T-helper 1 cell treated with Interleukin-12 subunit alpha and Interleukin-12 subunit beta and Interleukin-4 antibody, amounts not matched to agents 30 μg/mL and 1 μg/mL, for 36 hours (primary cell): Measurements from ENCODE around the gene SCOC.
A peak's percentile ranks its signal among the peaks of the same experiment; 100 is the strongest.
"Not testable (repeated sequence)": the region's sequence is repeated elsewhere in the genome, so short reads cannot be mapped to it uniquely, and the experiment has no call there.

Experiments used
- H3K27ac Mint-ChIP-seq: one replicate; pipeline ENCODE4 v1.8.0; 2021; ENCODE audit warnings: mild to moderate bottlenecking, mixed read lengths
- H3K27me3 Mint-ChIP-seq: one replicate; pipeline ENCODE4 v1.8.0; 2021; ENCODE audit warnings: low read depth, mixed read lengths
- H3K36me3 Mint-ChIP-seq: one replicate; pipeline ENCODE4 v1.8.0; 2021; ENCODE audit warnings: low read depth, mixed read lengths
- H3K4me1 Mint-ChIP-seq: one replicate; pipeline ENCODE4 v1.8.0; 2021; ENCODE audit warnings: low read depth, mixed read lengths
- H3K4me3 Mint-ChIP-seq: one replicate; pipeline ENCODE4 v1.8.0; 2021; ENCODE audit warnings: mild to moderate bottlenecking, moderate library complexity, mixed read lengths
- H3K9me3 Mint-ChIP-seq: one replicate; pipeline ENCODE4 v1.8.0; 2021; ENCODE audit warnings: mixed read lengths

Gene SCOC

DNA sequence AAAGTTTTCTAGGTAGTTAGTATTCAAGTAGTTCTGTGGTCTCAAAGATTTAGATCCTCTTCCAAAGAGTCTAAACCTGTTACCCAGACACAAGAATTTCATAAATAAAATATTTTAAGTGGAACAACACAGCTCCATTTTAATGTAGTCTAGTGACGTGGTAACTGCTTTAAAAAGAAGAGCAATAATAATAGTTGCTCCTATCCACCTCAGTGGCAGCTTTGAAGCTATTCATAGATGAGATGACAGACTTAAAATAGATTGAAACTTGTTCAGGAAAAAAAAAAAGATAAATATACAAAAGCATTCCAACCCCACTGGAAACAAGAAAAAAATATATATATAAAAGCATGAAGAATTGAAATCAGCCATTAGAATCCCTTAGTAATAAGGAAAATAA is 14.6 kb downstream of the SCOC start:
- Mint-ChIP-seq H3K9me3 (no peaks in the 10 kb centered on the region), H3K4me3 (no peak overlapping the region), H3K4me1 (no peaks in the 10 kb centered on the region), H3K27ac (no peak overlapping the region), H3K36me3 (no peaks in the 10 kb centered on the region), H3K27me3 (peaks cover 21% of the 10 kb centered on the region)

DNA sequence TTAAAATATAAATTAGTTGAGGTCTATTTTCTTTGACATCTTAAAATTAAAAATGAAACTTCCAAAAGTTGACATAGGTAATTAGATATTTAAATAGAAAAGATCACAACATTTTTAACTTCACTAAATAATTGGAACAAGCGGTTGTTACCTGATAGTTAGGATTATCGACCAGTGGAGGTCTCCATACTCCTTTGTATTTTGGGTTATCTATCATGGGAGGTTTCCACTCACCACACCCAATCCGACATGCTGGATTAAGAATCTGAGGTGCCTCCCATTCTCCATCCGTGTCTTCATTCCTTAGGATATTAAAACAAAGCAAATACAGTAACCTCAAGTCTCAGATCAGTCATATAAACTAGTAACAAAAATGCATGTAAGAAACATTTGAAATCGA is 22.2 kb downstream of the SCOC start:
- Mint-ChIP-seq H3K27ac (no peak overlapping the region), H3K27me3 (peaks cover 18% of the 10 kb centered on the region), H3K4me3 (no peak overlapping the region), H3K4me1 (no peaks in the 10 kb centered on the region), H3K9me3 (no peaks in the 10 kb centered on the region), H3K36me3 (no peaks in the 10 kb centered on the region)

DNA sequence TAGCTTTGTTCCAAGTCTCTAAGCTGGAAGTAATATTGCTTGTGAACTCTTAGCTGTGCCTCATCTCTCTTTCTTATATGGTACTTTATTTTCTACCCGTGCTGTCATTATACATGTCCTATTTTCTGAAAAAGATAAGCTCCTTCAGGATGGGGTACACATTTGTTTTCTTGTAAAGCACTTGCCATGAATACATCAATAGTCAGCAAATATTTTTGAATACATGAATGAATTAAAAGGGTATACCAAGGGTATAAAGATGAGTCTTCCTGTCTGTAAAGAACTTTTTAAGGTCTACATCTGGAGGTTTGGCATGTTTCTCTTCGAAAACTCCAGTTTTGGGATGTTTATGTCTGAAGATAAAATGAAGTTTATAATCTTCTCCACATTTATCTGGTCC is 26.7 kb downstream of the SCOC start:
- Mint-ChIP-seq H3K27me3 (peaks cover 11% of the 10 kb centered on the region), H3K36me3 (no peaks in the 10 kb centered on the region), H3K27ac (no peak overlapping the region), H3K4me3 (no peak overlapping the region), H3K4me1 (no peaks in the 10 kb centered on the region), H3K9me3 (no peaks in the 10 kb centered on the region)

DNA sequence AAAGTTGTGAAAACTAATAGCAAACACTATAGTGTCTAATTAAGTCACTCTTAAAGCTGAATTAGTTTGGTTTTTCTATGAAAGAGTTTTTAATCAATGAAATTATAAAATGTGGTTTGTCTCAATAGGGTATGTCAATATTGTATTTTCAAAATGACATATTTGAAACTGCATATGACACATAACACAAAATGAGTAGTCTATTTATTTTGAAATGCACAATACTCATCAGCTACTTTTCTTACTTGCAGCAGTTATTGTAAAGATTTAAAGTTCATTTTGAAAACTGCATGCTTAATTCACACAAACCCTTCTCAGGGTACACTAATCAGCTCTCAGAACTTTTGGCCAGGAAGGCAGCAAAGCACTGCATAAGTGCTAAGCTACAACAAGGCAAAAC is 32.8 kb downstream of the SCOC start:
- H3K27me3 Mint-ChIP-seq = peaks cover 13% of the 10 kb centered on the region
- H3K4me3 Mint-ChIP-seq = no peak overlapping the region
- no peaks in the 10 kb centered on the region for H3K36me3 Mint-ChIP-seq
- H3K9me3 Mint-ChIP-seq = no peaks in the 10 kb centered on the region
- H3K4me1 Mint-ChIP-seq = no peaks in the 10 kb centered on the region
- no peak overlapping the region for H3K27ac Mint-ChIP-seq

DNA sequence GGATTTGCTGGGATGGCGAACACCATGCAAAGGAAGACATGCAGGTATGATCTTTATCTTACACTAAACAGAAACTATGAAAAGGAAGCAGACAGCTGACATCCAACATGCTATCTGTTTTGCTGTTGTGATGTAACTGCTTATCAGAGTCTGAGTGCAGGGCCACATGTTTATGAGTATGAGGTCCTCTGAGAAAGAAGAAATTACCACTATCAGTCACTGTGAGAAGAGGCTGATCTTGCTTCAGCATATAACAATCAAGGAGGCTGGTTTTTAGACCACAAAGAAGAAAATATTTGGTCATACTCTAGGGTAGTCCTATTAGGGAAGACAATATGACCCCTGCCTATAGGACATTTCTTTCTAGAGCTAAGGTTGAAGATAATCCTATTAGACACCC is 35.5 kb downstream of the SCOC start:
- H3K4me3 Mint-ChIP-seq = no peak overlapping the region
- H3K9me3 Mint-ChIP-seq = no peaks in the 10 kb centered on the region
- no peak overlapping the region for H3K27ac Mint-ChIP-seq
- no peaks in the 10 kb centered on the region for H3K4me1 Mint-ChIP-seq
- peaks cover 22% of the 10 kb centered on the region for H3K27me3 Mint-ChIP-seq
- H3K36me3 Mint-ChIP-seq = no peaks in the 10 kb centered on the region

DNA sequence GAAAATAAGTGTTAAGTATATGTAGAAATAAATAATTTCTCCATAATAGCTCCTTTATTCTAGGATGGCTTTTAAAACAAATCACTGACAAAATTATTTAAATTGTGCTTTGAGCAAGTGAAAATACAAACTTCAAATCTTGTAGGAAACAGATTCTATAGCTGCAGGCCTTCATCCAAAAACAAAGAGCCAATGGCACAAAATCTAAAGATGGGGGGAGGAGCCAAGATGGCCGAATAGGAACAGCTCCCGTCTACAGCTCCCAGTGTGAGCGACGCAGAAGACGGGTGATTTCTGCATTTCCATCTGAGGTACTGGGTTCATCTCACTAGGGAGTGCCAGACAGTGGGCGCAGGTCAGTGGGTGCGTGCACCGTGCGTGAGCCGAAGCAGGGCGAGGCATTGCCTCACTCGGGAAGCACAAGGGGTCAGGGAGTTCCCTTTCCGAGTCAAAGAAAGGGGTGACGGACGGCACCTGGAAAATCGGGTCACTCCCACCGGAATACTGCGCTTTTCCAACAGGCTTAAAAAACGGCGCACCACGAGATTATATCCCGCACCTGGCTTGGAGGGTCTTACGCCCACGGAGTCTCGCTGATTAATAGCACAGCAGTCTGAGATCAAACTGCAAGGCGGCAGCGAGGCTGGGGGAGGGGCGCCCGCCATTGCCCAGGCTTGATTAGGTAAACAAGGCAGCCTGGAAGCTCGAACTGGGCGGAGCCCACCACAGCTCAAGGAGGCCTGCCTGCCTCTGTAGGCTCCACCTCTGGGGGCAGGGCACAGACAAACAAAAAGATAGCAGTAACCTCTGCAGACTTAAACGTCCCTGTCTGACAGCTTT is 39.9 kb downstream of the SCOC start:
- not testable (repeated sequence) for H3K4me1 Mint-ChIP-seq, H3K27ac Mint-ChIP-seq
- H3K27me3 Mint-ChIP-seq = peaks cover 11% of the 10 kb centered on the region

DNA sequence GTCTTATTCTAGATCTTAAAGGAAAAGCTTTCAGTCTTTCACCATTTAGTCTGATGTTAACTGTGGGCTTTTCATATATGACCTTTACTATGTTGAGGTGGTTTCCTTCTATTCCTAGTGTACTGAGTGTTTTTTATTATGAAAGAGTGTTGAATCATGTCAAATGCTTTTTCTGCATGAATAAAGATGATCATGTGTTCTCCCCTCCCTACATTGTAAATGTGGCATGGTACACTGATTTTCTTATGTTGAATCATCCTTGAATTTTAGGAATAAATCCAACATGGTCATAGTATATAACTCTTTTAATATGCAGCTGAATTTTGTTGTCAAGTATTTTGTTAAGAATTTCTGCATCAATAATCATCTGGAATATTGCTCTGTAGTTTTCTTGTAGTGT is 49.7 kb downstream of the SCOC start:
- Mint-ChIP-seq H3K9me3 (no peaks in the 10 kb centered on the region), H3K4me1 (peaks cover 5% of the 10 kb centered on the region), H3K4me3 (no peak overlapping the region), H3K27ac (no peak overlapping the region), H3K27me3 (peaks cover 49% of the 10 kb centered on the region), H3K36me3 (no peaks in the 10 kb centered on the region)

More for the DNA sequence above, 39.9 kb downstream of the SCOC start:
- H3K4me3 Mint-ChIP-seq, H3K9me3 Mint-ChIP-seq, H3K36me3 Mint-ChIP-seq: not testable (repeated sequence)

DNA sequence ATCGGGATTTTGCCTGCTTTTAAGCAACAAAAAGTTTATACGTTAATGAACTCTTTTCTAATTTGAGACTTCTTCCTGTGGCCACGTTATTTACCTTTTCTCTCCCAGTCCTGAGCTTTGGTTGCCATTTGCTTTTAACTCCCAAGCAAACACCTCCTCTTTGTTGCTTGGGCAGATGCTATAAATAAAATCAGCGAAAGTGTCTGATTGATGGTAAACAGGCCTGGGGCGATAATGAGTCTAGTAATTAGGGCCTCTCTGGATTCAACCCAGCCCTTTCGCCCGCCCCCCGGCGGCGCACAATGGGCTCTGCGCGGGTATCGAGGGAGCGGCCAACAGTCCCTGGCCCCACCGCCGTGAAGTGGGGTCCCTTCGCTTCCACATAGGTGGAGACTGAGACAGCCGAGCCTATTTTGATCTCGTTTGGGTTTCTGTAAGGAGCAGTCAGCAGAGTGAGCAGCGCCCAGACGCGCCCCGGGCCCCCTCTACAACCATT is 53.2 kb downstream of the SCOC start:
- H3K4me3 Mint-ChIP-seq = peak overlapping the region; percentile 49
- H3K27ac Mint-ChIP-seq = no peak overlapping the region
- H3K4me1 Mint-ChIP-seq = peaks cover 5% of the 10 kb centered on the region
- H3K27me3 Mint-ChIP-seq = peaks cover 61% of the 10 kb centered on the region
- no peaks in the 10 kb centered on the region for H3K36me3 Mint-ChIP-seq
- no peaks in the 10 kb centered on the region for H3K9me3 Mint-ChIP-seq

DNA sequence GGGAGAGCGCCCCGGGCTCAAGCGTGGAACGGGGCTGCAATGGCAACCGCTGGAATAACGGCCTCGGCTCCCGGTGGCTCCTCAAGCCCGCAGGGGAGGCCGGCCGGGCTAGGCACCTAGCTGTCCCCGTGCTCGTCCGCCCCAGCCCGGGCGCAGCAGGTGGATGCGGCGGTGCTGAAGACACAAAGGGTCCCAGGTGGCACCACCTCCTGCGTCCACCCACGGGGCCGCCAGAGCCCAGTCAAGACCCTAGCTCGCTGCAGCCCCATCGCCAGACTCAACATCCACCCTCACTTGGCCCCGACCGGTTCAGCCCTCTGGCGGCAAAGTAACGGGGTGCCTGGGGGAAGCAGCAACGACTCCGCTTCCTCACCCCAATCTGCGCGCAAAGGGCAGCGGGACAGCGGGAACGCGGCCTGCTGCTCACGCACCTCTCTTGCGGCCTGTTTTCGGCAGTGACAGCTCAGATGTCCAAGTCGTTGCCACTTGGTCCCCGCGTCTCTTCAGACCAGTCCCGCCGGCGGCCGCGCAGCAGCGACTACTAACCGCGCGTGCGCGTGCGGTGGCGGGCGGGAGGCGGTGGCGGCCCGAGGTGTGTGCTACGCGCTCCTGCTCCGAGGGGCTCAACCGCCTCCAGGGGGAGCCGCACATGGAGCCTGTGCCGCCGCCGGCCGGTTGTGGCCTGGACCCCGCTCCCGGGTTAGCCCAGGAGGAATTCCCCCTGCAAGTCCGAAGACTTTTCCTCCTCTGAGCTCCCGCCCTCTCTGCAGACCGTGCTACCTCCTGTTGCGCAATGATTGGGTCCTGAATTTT is 53.9 kb downstream of the SCOC start, which contains the start of gene CLGN:
CLGN (minus strand) TSS at position 543 of the 813 bp plus-strand sequence. CDS start 14,570 bp downstream, outside the sequence.
- Mint-ChIP-seq H3K27me3 (peaks cover 60% of the 10 kb centered on the region), H3K9me3 (no peaks in the 10 kb centered on the region), H3K4me3 (peak within 1 kb of the TSS; percentile 75), H3K4me1 (peaks cover 5% of the 10 kb centered on the region), H3K27ac (no peak within 1 kb of the TSS), H3K36me3 (no peaks in the 10 kb centered on the region)

DNA sequence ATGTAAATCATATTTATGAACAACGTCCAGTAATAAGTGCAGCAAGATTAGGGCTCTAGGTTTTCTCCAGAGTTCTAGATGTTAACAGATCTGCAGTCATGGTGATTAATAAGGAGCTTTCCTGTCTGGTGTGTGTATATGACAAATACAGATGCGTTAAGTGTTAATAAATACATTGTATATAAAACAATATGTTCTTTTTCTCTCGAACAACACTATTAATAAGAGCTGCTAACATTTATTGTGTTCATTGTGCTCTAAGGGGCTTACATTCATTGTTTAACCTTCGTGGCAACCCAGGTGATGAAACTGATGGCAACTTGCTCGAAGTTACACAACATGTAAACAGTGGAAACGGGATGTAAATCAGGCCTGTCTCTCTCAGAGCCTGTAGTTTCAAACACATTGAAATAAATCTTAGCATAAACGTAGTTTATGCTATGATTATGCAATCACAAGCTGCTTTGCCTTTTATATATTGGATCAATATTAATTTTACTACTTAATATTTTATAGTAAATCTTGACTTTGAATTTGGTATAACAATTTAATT is 54.5 kb downstream of the SCOC start:
- peaks cover 5% of the 10 kb centered on the region for H3K4me1 Mint-ChIP-seq
- H3K27me3 Mint-ChIP-seq = peaks cover 57% of the 10 kb centered on the region
- H3K36me3 Mint-ChIP-seq = no peaks in the 10 kb centered on the region
- peak overlapping the region; percentile 75 for H3K4me3 Mint-ChIP-seq
- H3K9me3 Mint-ChIP-seq = no peaks in the 10 kb centered on the region
- no peak overlapping the region for H3K27ac Mint-ChIP-seq
